ENCODE data around the gene IFI27.
A peak's percentile ranks its signal among the peaks of the same experiment; 100 is the strongest.
"Not testable (repeated sequence)": the region's sequence is repeated elsewhere in the genome, so short reads cannot be mapped to it uniquely, and the experiment has no call there.

Gene IFI27

DNA sequence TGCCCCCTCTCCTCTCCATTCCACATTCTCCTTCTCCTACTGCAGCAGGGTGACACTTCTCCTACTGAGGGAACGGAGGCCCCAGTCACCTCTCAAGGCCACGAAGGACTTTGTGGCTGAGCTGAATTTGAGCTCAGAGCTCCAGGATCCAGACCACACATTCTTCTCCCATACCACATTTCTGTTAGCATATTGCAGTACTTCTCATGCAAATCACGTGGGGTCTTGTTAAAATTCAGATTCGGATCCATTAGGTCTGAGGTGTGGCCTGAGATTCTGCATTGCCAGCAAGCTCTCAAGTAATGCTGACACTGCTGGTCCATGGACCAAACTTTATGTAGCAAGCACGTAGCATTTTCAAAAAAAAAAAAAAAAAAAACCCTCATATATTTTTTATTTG lies 28.5 kb downstream of the IFI27 start:
- Mint-ChIP-seq H3K36me3 (peaks cover 4% of the 10 kb centered on the region), H3K27ac (no peak overlapping the region), H3K4me1 (no peaks in the 10 kb centered on the region), H3K4me3 (no peak overlapping the region), H3K27me3 (peaks cover 37% of the 10 kb centered on the region), H3K9me3 (peaks cover 8% of the 10 kb centered on the region)
- CTCF ChIA-PET: interaction anchor here (1.1 to 9.1 kb wide), 9 partner anchors 14 to 201 kb away, joined by 3 to 153 read pairs (median 4); no protein-coding TSS in a partner anchor
- DNase-seq: no peak

DNA sequence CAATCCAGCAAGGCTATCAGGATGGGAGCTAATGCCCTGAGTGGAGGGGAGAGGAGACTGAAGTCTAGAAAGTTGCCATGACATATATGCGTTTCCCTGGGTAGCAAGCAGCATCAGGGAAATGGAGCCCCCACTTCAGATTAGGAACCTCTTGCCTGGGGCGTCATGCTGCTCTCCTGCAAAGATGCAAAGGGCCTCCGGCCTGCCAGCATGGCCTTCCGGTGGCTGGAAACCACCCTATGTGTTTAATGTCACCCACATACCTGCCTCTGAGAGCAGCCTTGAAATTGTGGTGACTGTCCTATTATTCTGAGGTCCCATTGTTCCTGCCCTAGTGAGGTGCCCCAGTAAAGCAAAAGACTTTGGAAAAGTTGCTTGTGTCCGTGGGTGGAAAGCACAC lies 28.9 kb downstream of the IFI27 start:
- Mint-ChIP-seq H3K36me3 (peaks cover 4% of the 10 kb centered on the region), H3K27me3 (peaks cover 37% of the 10 kb centered on the region), H3K4me3 (no peak overlapping the region), H3K9me3 (peaks cover 8% of the 10 kb centered on the region), H3K27ac (no peak overlapping the region), H3K4me1 (peaks cover 1% of the 10 kb centered on the region)
- CTCF ChIA-PET: interaction anchor here (1.1 to 9.1 kb wide), 6 partner anchors 41 to 201 kb away, joined by 3 to 153 read pairs (median 62); no protein-coding TSS in a partner anchor
- DNase-seq: no peak

DNA sequence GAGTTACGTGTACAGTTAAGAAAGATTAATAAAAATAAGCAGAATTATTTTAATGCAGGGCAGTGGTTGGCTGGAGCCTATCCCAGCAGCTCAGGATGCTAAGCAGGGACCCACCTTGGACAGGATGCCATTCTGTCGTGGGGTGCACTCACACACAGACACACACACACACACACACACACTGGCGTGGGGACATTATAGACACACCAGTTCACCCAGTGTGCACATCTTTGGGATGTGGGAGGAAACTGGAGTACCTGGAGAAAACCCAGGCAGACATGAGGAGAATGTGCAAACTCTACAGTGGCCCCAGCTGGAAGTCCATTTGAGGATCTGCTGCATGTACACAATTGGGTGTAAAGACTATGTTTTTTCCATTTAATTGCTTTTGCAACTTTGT lies 31.7 kb downstream of the IFI27 start:
- no peak for DNase-seq
- Mint-ChIP-seq H3K36me3 (no peaks in the 10 kb centered on the region), H3K27ac (no peak overlapping the region), H3K27me3 (peaks cover 24% of the 10 kb centered on the region), H3K4me3 (no peak overlapping the region), H3K4me1 (peaks cover 23% of the 10 kb centered on the region), H3K9me3 (no peaks in the 10 kb centered on the region)
- CTCF ChIA-PET: interaction anchor here (1.0 to 9.1 kb wide), 8 partner anchors 10 to 227 kb away, joined by 3 to 153 read pairs (median 16); partner anchors contain the start of gene IFI27

DNA sequence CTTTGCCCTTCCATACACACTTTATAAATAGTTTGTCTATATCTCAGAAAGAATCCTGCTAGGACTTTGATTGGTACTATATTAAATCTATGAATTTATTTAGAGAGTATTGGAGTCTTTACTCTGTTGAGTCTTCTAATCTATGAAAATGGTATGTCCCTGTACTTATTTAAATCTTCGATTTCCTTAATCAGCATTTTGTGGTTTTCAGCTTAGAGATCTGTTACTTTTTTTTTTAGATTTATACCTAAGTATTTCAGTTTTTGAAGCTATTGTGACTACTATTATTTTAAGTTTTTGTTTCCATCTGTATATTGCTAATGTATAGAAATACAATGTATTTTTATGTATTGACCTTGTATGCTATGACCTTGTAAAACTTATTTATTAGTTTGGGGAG lies 32.3 kb downstream of the IFI27 start:
- no peak overlapping the region for H3K27ac Mint-ChIP-seq
- DNase-seq: no peak
- no peaks in the 10 kb centered on the region for H3K9me3 Mint-ChIP-seq
- H3K4me1 Mint-ChIP-seq: peaks cover 27% of the 10 kb centered on the region
- H3K36me3 Mint-ChIP-seq: no peaks in the 10 kb centered on the region
- CTCF ChIA-PET: interaction anchor here (1.0 to 9.1 kb wide), 8 partner anchors 11 to 406 kb away, joined by 3 to 153 read pairs (median 16); no protein-coding TSS in a partner anchor
- peaks cover 18% of the 10 kb centered on the region for H3K27me3 Mint-ChIP-seq
- no peak overlapping the region for H3K4me3 Mint-ChIP-seq

DNA sequence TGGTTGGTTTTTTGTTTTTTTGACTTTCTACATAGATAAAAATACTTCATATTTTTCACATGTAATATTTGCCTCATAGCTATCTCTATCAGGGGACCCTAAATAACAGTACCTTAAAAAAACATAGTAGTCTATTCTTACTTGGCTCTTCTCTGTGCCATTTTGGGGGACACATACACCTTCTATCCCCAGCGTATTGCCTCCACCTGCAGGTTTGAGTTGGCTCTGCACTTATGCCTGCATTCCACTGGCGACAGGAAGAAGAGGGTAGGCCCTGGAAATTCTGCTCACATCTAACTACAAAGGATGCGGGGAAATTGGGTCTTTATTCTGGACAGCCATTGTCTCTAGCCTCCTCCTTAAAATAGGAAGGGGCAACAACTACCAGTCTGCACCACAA lies 32.7 kb downstream of the IFI27 start:
- H3K4me1 Mint-ChIP-seq: peaks cover 27% of the 10 kb centered on the region
- H3K27ac Mint-ChIP-seq: no peak overlapping the region
- CTCF ChIA-PET: interaction anchor here (1.0 to 9.1 kb wide), 7 partner anchors 11 to 406 kb away, joined by 3 to 153 read pairs (median 28); no protein-coding TSS in a partner anchor
- H3K9me3 Mint-ChIP-seq: no peaks in the 10 kb centered on the region
- no peak overlapping the region for H3K4me3 Mint-ChIP-seq
- no peaks in the 10 kb centered on the region for H3K36me3 Mint-ChIP-seq
- DNase-seq: peak; percentile 40
- peaks cover 14% of the 10 kb centered on the region for H3K27me3 Mint-ChIP-seq

DNA sequence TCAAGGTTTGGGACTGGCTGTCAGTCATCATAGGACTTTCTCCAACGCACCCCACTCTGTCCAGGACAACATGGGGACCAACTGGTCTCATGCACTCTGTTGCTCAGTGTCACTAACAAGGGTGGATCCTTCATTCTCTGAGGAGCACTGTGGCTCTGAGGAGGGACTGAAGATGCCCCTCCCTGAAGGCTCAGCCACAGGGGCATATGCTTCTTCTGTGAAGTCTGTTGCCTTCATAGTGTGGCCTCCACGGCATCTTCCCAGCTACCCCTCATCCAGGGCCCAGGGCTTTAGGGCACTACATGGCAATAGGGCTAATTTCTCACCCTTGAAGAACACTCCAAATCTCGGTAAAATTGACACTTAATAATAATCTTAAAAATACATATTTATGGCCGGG lies 33.2 kb downstream of the IFI27 start:
- no peak overlapping the region for H3K4me3 Mint-ChIP-seq
- CTCF ChIA-PET: interaction anchor here (1.2 to 9.1 kb wide), 5 partner anchors 12 to 405 kb away, joined by 3 to 153 read pairs (median 28); no protein-coding TSS in a partner anchor
- no peaks in the 10 kb centered on the region for H3K9me3 Mint-ChIP-seq
- H3K27me3 Mint-ChIP-seq: peaks cover 14% of the 10 kb centered on the region
- no peak overlapping the region for H3K27ac Mint-ChIP-seq
- no peaks in the 10 kb centered on the region for H3K36me3 Mint-ChIP-seq
- peaks cover 27% of the 10 kb centered on the region for H3K4me1 Mint-ChIP-seq
- no peak for DNase-seq

DNA sequence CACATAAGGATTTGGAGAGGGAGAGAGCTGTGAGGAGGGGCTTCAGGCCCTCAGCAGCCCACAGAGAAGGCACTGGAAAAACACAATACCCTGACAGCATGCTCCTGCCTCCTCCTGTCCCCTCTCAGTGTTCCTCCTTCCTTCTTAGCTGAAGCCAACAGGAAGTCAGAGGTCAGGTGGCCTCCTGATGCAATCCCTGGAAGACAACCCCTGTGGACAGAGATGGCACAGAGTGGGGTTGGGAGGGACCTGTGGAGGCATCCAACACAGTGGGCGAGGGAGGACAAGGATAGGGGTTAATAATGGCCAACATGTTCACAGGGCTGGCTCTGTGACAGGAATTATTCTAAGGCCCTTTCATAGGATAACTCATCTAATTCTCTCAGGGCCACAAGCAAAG lies 34.2 kb downstream of the IFI27 start:
- H3K9me3 Mint-ChIP-seq: no peaks in the 10 kb centered on the region
- H3K27ac Mint-ChIP-seq: no peak overlapping the region
- no peak overlapping the region for H3K4me3 Mint-ChIP-seq
- peaks cover 27% of the 10 kb centered on the region for H3K4me1 Mint-ChIP-seq
- peaks cover 17% of the 10 kb centered on the region for H3K27me3 Mint-ChIP-seq
- no peak for DNase-seq
- CTCF ChIA-PET: interaction anchor here (0.7 to 9.1 kb wide), 4 partner anchors 8 to 36 kb away, joined by 3 to 116 read pairs (median 16); partner anchors contain the start of gene IFI27L2
- H3K36me3 Mint-ChIP-seq: no peaks in the 10 kb centered on the region

DNA sequence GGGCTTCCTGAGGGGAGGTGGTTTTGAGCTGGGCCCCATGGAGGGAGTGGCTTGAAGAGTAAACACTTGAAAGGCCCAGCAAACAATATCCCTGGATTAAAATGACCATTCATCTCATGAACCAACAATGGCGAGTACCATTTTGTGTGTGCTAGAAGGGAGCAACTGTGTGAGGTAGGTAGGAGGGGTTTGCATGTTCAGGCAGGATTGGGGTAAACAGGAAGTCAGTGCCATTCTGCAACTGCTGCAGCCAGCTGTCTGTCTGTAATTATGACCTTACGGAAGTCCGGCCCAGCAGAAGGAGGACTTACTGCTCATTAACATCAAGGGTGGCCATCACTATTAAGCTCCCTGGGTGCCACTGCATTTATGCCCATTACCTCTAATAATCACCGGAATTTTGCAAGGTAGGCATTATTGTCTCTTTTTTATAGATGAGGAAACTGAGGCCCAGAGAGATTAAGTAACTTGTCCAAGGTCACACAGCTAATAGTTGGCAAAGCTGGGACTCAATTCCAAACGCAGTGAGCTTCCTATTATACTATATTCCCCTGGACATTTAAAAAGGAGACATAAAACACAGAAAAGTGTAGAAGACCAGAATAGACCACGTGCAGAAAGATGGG lies 35.5 kb downstream of the IFI27 start:
- no peak overlapping the region for H3K27ac Mint-ChIP-seq
- H3K36me3 Mint-ChIP-seq: no peaks in the 10 kb centered on the region
- H3K27me3 Mint-ChIP-seq: peaks cover 22% of the 10 kb centered on the region
- CTCF ChIA-PET: interaction anchor here (0.7 to 1.7 kb wide), 2 partner anchors 109 to 154 kb away, joined by 3 to 4 read pairs; no protein-coding TSS in a partner anchor
- DNase-seq: no peak
- H3K4me3 Mint-ChIP-seq: no peak overlapping the region
- H3K9me3 Mint-ChIP-seq: no peaks in the 10 kb centered on the region
- H3K4me1 Mint-ChIP-seq: peaks cover 27% of the 10 kb centered on the region

DNA sequence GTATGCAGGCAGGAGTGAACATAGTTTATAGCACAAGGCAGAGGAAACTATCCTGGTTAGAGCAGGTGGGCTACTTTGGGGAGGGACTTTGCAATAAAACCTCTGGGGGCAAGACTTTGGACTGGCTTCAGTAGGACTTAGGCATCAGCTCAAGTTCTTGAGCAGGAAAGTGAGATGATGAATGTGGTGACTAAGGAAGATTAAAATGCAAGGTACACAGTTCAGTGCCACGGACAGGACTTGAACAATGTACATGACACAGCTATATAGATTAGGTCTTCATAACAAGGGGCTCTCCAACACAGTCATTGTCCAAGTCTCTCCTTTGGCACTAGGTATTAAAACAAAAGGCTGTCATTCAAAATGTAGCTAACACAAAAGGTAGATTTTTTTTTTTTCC lies 42.1 kb downstream of the IFI27 start:
- CTCF ChIA-PET: interaction anchor here (1.1 to 1.8 kb wide), 3 partner anchors 14 to 213 kb away, joined by 4 to 6 read pairs (median 4); no protein-coding TSS in a partner anchor
- Mint-ChIP-seq H3K9me3 (peaks cover 6% of the 10 kb centered on the region), H3K36me3 (peaks cover 5% of the 10 kb centered on the region), H3K4me3 (no peak overlapping the region), H3K27ac (no peak overlapping the region), H3K4me1 (peaks cover 11% of the 10 kb centered on the region), H3K27me3 (peaks cover 55% of the 10 kb centered on the region)
- no peak for DNase-seq

DNA sequence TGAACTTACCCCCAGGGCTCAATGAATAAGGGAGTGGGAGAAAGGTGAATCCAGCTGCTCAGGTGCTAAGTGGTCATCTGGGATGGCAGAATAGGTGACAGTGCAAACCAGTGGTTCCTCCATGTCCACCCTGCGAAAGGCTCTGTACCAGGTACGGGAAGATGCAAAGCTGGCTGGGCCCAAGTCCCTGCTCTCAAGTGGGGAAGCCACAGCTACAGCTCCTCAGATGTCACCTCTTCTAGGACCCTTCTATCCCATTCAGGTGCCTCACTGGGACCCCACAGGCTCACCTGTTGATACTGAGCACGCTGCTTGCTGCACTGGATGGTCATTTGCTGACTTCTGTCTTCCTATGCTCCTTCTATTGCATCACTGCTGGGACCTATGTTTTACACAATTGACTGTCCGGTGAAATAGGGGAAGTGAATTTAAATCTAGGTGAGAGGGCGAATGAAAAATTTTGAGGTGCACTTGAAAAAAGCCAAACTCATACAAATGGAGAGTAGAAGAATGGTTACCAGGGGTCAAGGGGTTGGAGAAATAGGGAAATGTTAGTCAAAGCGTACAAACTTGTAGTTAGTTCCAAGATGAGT lies 43.3 kb downstream of the IFI27 start:
- H3K27ac Mint-ChIP-seq: no peak overlapping the region
- H3K9me3 Mint-ChIP-seq: peaks cover 6% of the 10 kb centered on the region
- no peak for DNase-seq
- H3K27me3 Mint-ChIP-seq: peaks cover 49% of the 10 kb centered on the region
- CTCF ChIA-PET: interaction anchor here (1.1 kb wide), 1 partner anchor 17 kb away, joined by 6 read pairs; no protein-coding TSS in a partner anchor
- peaks cover 5% of the 10 kb centered on the region for H3K36me3 Mint-ChIP-seq
- H3K4me1 Mint-ChIP-seq: peaks cover 22% of the 10 kb centered on the region
- H3K4me3 Mint-ChIP-seq: no peak overlapping the region

DNA sequence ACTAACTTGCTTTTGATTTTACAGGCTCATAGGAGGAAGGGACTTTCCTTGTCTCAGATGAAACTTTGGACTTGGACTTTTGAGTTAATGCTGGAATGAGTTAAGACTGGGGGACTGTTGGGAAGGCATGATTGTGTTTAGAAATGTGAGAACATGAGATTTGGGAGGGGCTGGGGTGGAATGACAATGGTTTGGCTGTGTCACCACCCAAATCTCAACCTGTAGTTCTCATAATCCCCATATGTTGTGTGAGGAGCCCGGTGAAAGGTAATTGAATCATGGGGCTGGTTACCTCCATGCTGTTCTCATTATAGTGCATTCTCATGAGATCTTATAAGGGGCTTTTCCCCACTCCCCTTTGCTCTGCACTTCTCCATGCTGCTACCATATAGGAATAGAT lies 45.6 kb downstream of the IFI27 start:
- not testable (repeated sequence) for H3K27ac Mint-ChIP-seq, H3K9me3 Mint-ChIP-seq, H3K36me3 Mint-ChIP-seq, H3K4me3 Mint-ChIP-seq, DNase-seq
- Mint-ChIP-seq H3K27me3 (peaks cover 32% of the 10 kb centered on the region), H3K4me1 (peaks cover 44% of the 10 kb centered on the region)
- CTCF ChIA-PET: interaction anchor here (0.6 to 2.7 kb wide), 2 partner anchors 20 to 216 kb away, joined by 3 to 10 read pairs; no protein-coding TSS in a partner anchor

DNA sequence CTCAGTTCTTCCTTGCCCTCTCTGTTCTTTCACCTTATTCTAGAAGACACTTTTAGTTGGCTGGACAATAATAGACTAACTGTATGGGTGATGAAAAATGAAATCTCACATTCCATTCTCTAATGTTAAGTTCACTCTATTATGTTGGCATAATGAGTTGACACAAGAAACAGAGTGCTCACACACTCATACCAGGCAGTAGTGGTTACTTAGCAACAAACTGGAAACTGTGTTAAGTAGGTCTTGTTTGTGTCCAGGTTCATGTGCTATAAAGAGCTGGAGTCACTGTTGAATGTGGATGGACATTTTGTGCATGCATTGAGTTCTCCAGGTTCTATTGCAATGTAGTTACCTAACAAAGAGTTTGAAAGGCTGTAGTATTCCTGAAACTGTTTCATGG lies 46.7 kb downstream of the IFI27 start:
- Mint-ChIP-seq H3K27me3 (peaks cover 21% of the 10 kb centered on the region), H3K4me1 (peaks cover 54% of the 10 kb centered on the region), H3K27ac (no peak overlapping the region)

DNA sequence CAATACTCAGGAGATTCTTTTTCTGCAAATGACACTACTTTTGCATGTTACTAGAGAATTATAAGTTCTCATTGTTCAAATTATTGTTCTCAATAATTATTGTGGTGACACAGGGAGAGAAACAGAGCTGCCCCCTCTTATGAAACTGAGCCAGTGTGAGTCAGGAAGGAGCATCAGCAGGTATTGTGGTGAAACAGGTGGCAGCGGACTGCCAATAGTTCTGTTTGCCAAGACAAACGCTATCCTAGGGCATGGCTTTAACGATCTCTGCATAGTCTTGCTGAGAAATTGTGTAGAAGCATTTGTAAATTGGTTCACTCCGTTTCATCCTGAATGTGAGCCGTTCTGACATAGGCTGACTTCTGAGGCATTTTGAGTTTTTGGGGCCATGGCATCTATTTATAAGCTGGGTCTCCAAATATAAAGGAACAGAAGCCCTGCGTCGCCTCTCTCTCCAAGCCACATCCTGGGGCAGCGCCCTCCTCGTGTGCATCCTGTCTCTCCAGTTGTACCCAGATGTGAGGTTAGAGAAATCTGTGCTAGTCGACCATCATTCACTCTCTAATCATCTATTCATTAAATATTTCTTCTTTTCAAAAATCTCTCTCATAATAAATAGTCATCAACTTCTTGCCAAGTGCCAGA lies 47.8 kb downstream of the IFI27 start:
- H3K4me1 Mint-ChIP-seq: peaks cover 66% of the 10 kb centered on the region
- H3K27ac Mint-ChIP-seq: peak overlapping the region; percentile 94
- peaks cover 7% of the 10 kb centered on the region for H3K36me3 Mint-ChIP-seq
- peak overlapping the region; percentile 46 for H3K4me3 Mint-ChIP-seq
- H3K9me3 Mint-ChIP-seq: peaks cover 8% of the 10 kb centered on the region
- H3K27me3 Mint-ChIP-seq: peaks cover 13% of the 10 kb centered on the region
- CTCF ChIA-PET: interaction anchor here (1.3 to 2.7 kb wide), 7 partner anchors 10 to 123 kb away, joined by 3 to 10 read pairs (median 5); no protein-coding TSS in a partner anchor
- DNase-seq: peak; percentile 73

More for the DNA sequence above, 46.7 kb downstream of the IFI27 start:
- CTCF ChIA-PET: interaction anchor here (0.6 to 2.7 kb wide), 6 partner anchors 12 to 101 kb away, joined by 3 to 10 read pairs (median 4); no protein-coding TSS in a partner anchor
- peaks cover 7% of the 10 kb centered on the region for H3K36me3 Mint-ChIP-seq
- peaks cover 8% of the 10 kb centered on the region for H3K9me3 Mint-ChIP-seq
- DNase-seq: no peak
- no peak overlapping the region for H3K4me3 Mint-ChIP-seq

DNA sequence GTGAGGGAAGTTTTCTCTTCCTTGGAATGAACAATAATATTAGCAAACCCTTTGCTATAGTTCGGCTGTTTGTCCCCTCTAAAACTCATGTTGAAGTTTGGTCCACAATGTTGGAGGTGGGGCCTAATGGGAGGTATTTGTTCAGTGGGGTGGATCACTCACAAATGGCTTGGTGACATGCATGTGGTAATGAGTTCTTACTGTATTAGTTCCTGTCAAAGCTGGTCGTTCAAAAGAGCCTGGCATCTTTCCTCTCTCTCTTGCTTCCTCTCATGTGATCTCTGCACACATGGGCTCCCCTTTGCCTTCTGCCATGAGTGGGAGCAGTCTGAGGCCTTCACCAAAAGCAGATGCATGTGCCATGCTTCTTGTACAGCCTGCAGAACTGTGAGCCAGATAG lies 50.5 kb downstream of the IFI27 start:
- CTCF ChIA-PET: interaction anchor here (1.2 kb wide), 1 partner anchor 14 kb away, joined by 3 read pairs; no protein-coding TSS in a partner anchor
- no peak for DNase-seq
- peaks cover 84% of the 10 kb centered on the region for H3K4me1 Mint-ChIP-seq
- peak overlapping the region; percentile 82 for H3K27ac Mint-ChIP-seq
- H3K4me3 Mint-ChIP-seq: no peak overlapping the region
- H3K36me3 Mint-ChIP-seq: peaks cover 5% of the 10 kb centered on the region
- H3K27me3 Mint-ChIP-seq: peaks cover 2% of the 10 kb centered on the region
- H3K9me3 Mint-ChIP-seq: peaks cover 3% of the 10 kb centered on the region
